AML-193 (cell line): ENCODE measurements around the gene S100A2.
A peak's percentile ranks its signal among the peaks of the same experiment; 100 is the strongest.
"Not testable (repeated sequence)": the region's sequence is repeated elsewhere in the genome, so short reads cannot be mapped to it uniquely, and the experiment has no call there.

Experiments used
- DNase-seq, 2 experiments: peaks; one replicate each; lab custom pipeline; 2025; lab: John Stamatoyannopoulos, UW

Gene S100A2

GRCh38 chr1:153532769-153533599 lies 32.7 kb downstream of the S100A2 start:
- DNase-seq, result peak; percentile 63 to 71

GRCh38 chr1:153532181-153532580 lies 33.5 kb downstream of the S100A2 start:
- peak in 1 of 2 experiments; percentile 5 for DNase-seq

GRCh38 chr1:153531638-153532037 lies 34.0 kb downstream of the S100A2 start:
- DNase-seq, result no peak

GRCh38 chr1:153527683-153528040 lies 38.0 kb downstream of the S100A2 start:
- DNase-seq, result no peak

- no peak for DNase-seq
Measured at GRCh38 chr1:153527023-153527682, 38.5 kb downstream of the S100A2 start.

GRCh38 chr1:153526132-153526543 lies 39.5 kb downstream of the S100A2 start:
- no peak for DNase-seq

GRCh38 chr1:153525088-153525728 lies 40.4 kb downstream of the S100A2 start:
- no peak for DNase-seq

GRCh38 chr1:153522353-153523048 lies 43.1 kb downstream of the S100A2 start:
- DNase-seq, result not testable (repeated sequence)

- not testable (repeated sequence) for DNase-seq
Measured at GRCh38 chr1:153521808-153522207, 43.8 kb downstream of the S100A2 start.

GRCh38 chr1:153520818-153521476 lies 44.7 kb downstream of the S100A2 start:
- DNase-seq, result no peak

- not testable (repeated sequence) for DNase-seq
Measured at GRCh38 chr1:153520137-153520691, 45.4 kb downstream of the S100A2 start.

- no peak for DNase-seq
Measured at GRCh38 chr1:153519242-153519641, 46.4 kb downstream of the S100A2 start.

GRCh38 chr1:153515504-153516394 lies 49.9 kb downstream of the S100A2 start:
- DNase-seq, result peak; percentile 43 to 61

- DNase-seq, result no peak
Measured at GRCh38 chr1:153513666-153514065, 52.0 kb downstream of the S100A2 start.

- peak in 1 of 2 experiments; percentile 5 for DNase-seq
Measured at GRCh38 chr1:153513023-153513422, 52.6 kb downstream of the S100A2 start.
